HEK293 (cell line): ENCODE measurements around the gene SP140L.

Source experiments
- CTCF ChIA-PET: fragments of 350-600 bp; formaldehyde crosslinking; extraction: SDS; loops from one replicate; lab custom pipeline; 2021; ENCODE audit warnings: antibody characterized with exemption; lab: Yijun Ruan, JAX
- POLR2A ChIA-PET: fragments of 300-600 bp; formaldehyde crosslinking; extraction: SDS; loops from one replicate; lab custom pipeline; 2020; ENCODE audit warnings: antibody characterized with exemption, inconsistent platforms; lab: Yijun Ruan, JAX
- H3K27ac ChIP-seq: fragments of 200-500 bp; sonication (Bioruptor generic); 2 replicates; pipeline ENCODE4 v1.5.1; 2014; ENCODE audit warnings: low read depth, low read length, control low read depth, inconsistent platforms; ENCODE audit errors: extremely low read depth
- H3K36me3 ChIP-seq, 2 experiments: fragments of 200-500 bp in 1 of 2; sonication (Bioruptor generic) in 1 of 2; 1 replicate in 1 of 2; 2 replicates in 1 of 2; pipeline ENCODE4 v1.5.1; 2014 to 2017; ENCODE audit warnings: inconsistent platforms in 2 of 2, low read length in 2 of 2; ENCODE audit not compliant: control insufficient read depth in 2 of 2, insufficient read depth in 1 of 2
- H3K4me1 ChIP-seq: fragments of 200-500 bp; sonication (Bioruptor generic); 2 replicates; pipeline ENCODE4 v1.5.1; 2014; ENCODE audit warnings: mild to moderate bottlenecking, low read length, inconsistent platforms; ENCODE audit not compliant: control insufficient read depth, insufficient read depth
- H3K4me3 ChIP-seq: 2 replicates; pipeline ENCODE4 v1.5.1; 2011; ENCODE audit warnings: low read depth, mild to moderate bottlenecking, control low read depth, low read length, moderate library complexity
- H3K9me3 ChIP-seq: fragments of 200-500 bp; sonication (Bioruptor generic); 2 replicates; pipeline ENCODE4 v1.5.1; 2014; ENCODE audit warnings: low read depth, low read length, inconsistent platforms; ENCODE audit not compliant: control insufficient read depth, insufficient read depth
- GFI1B ChIP-seq: fragments of 450-650 bp; formaldehyde crosslinking; IDR thresholded peaks from 2 replicates; pipeline ENCODE4 v1.5.1; 2016; ENCODE audit warnings: missing biosample characterization, missing genetic modification characterization
- IKZF3 ChIP-seq: fragments of 450-650 bp; IDR thresholded peaks from 2 replicates; pipeline ENCODE4 v1.5.0; 2018; ENCODE audit warnings: missing biosample characterization, mild to moderate bottlenecking, missing genetic modification characterization, moderate library complexity
- OSR2 ChIP-seq: fragments of 450-650 bp; formaldehyde crosslinking; IDR thresholded peaks from 2 replicates; pipeline ENCODE4 v1.5.1; 2016; ENCODE audit warnings: missing biosample characterization, missing genetic modification characterization
- SALL2 ChIP-seq: fragments of 450-650 bp; formaldehyde crosslinking; IDR thresholded peaks from 2 replicates; pipeline ENCODE4 v1.5.0; 2017; ENCODE audit warnings: missing biosample characterization, mild to moderate bottlenecking, missing genetic modification characterization, borderline replicate concordance
- TRIM28 ChIP-seq: IDR thresholded peaks from 2 replicates; pipeline ENCODE4 v1.6.1; 2011; ENCODE audit warnings: low read length, control low read depth, borderline replicate concordance
- WT1 ChIP-seq: fragments of 450-650 bp; formaldehyde crosslinking; IDR thresholded peaks from 2 replicates; pipeline ENCODE4 v1.5.1; 2016; ENCODE audit warnings: missing biosample characterization, missing genetic modification characterization
- YY2 ChIP-seq: fragments of 450-650 bp; formaldehyde crosslinking; IDR thresholded peaks from 2 replicates; pipeline ENCODE4 v1.5.1; 2016; ENCODE audit warnings: missing biosample characterization, missing genetic modification characterization
- ZBTB10 ChIP-seq: fragments of 450-650 bp; formaldehyde crosslinking; IDR thresholded peaks from 2 replicates; pipeline ENCODE4 v1.5.1; 2016; ENCODE audit warnings: missing biosample characterization, missing genetic modification characterization
- ZFP3 ChIP-seq: fragments of 450-650 bp; formaldehyde crosslinking; IDR thresholded peaks from 2 replicates; pipeline ENCODE4 v1.5.1; 2016; ENCODE audit warnings: low read depth, missing biosample characterization, missing genetic modification characterization
- ZNF114 ChIP-seq: fragments of 450-650 bp; formaldehyde crosslinking; IDR thresholded peaks from 2 replicates; pipeline ENCODE4 v1.5.0; 2017; ENCODE audit warnings: missing biosample characterization, missing genetic modification characterization
- ZNF223 ChIP-seq: fragments of 450-650 bp; formaldehyde crosslinking; IDR thresholded peaks from 2 replicates; pipeline ENCODE4 v1.5.1; 2016; ENCODE audit warnings: missing biosample characterization, missing genetic modification characterization
- ZNF280C ChIP-seq: fragments of 450-650 bp; formaldehyde crosslinking; IDR thresholded peaks from 2 replicates; pipeline ENCODE4 v1.5.1; 2016; ENCODE audit warnings: missing biosample characterization, missing genetic modification characterization
- ZNF335 ChIP-seq: fragments of 450-650 bp; formaldehyde crosslinking; conservative IDR thresholded peaks from 2 replicates; pipeline ENCODE4 v1.5.1; 2016; ENCODE audit warnings: missing biosample characterization, missing genetic modification characterization
- ZNF391 ChIP-seq: fragments of 450-650 bp; formaldehyde crosslinking; IDR thresholded peaks from 2 replicates; pipeline ENCODE4 v1.5.1; 2016; ENCODE audit warnings: low read depth, missing biosample characterization, missing genetic modification characterization, borderline replicate concordance
- ZNF394 ChIP-seq: fragments of 450-650 bp; formaldehyde crosslinking; IDR thresholded peaks from 2 replicates; pipeline ENCODE4 v1.5.1; 2016; ENCODE audit warnings: missing biosample characterization, missing genetic modification characterization, mild to moderate bottlenecking, moderate library complexity, borderline replicate concordance
- ZNF48 ChIP-seq: fragments of 450-650 bp; formaldehyde crosslinking; IDR thresholded peaks from 2 replicates; pipeline ENCODE4 v1.5.1; 2016; ENCODE audit warnings: missing biosample characterization, missing genetic modification characterization
- ZNF488 ChIP-seq: fragments of 450-650 bp; formaldehyde crosslinking; IDR thresholded peaks from 2 replicates; pipeline ENCODE4 v1.5.1; 2016; ENCODE audit warnings: missing biosample characterization, missing genetic modification characterization
- ZNF544 ChIP-seq: fragments of 450-650 bp; formaldehyde crosslinking; IDR thresholded peaks from 2 replicates; pipeline ENCODE4 v1.5.0; 2017; ENCODE audit warnings: missing biosample characterization, missing genetic modification characterization
- ZNF558 ChIP-seq: fragments of 450-650 bp; formaldehyde crosslinking; IDR thresholded peaks from 2 replicates; pipeline ENCODE4 v1.5.1; 2016; ENCODE audit warnings: missing biosample characterization, missing genetic modification characterization
- ZNF629 ChIP-seq: fragments of 450-650 bp; formaldehyde crosslinking; IDR thresholded peaks from 2 replicates; pipeline ENCODE4 v1.5.1; 2017; ENCODE audit warnings: missing biosample characterization, missing genetic modification characterization
- ZNF664 ChIP-seq: fragments of 450-650 bp; formaldehyde crosslinking; IDR thresholded peaks from 2 replicates; pipeline ENCODE4 v1.5.1; 2016; ENCODE audit warnings: missing biosample characterization, missing genetic modification characterization
- ZNF692 ChIP-seq: fragments of 450-650 bp; formaldehyde crosslinking; IDR thresholded peaks from 2 replicates; pipeline ENCODE4 v1.5.1; 2016; ENCODE audit warnings: missing biosample characterization, missing genetic modification characterization
- ZNF785 ChIP-seq: fragments of 450-650 bp; formaldehyde crosslinking; IDR thresholded peaks from 2 replicates; pipeline ENCODE4 v1.5.1; 2016; ENCODE audit warnings: missing biosample characterization, missing genetic modification characterization

SP140L gene

GRCh38 chr2:230312638-230313037 lies 14.4 kb upstream of the SP140L start (continued):
- TF ChIP-seq ZNF280C (tag by site-specific recombination) (no peak), IKZF3 (tag by site-specific recombination) (no peak), ZNF558 (tag by site-specific recombination) (no peak)

GRCh38 chr2:230317366-230317765 lies 9.6 kb upstream of the SP140L start:
- H3K27ac ChIP-seq = no peak overlapping the region
- POLR2A ChIA-PET = no interaction called here
- no peaks in the 10 kb centered on the region for H3K9me3 ChIP-seq
- TF ChIP-seq SALL2 (tag by site-specific recombination) = no peak
- TF ChIP-seq ZNF488 (tag by site-specific recombination) = no peak
- no peak for TF ChIP-seq TRIM28
- no peak for TF ChIP-seq ZNF335 (tag by site-specific recombination)
- no peak for TF ChIP-seq ZNF692
- no peak for TF ChIP-seq GFI1B (tag by site-specific recombination)
- TF ChIP-seq YY2 (tag by site-specific recombination) = no peak
- no peak for TF ChIP-seq ZBTB10
- TF ChIP-seq ZNF391 (tag by site-specific recombination) = no peak
- TF ChIP-seq ZFP3 (tag by site-specific recombination) = no peak
- no peak for TF ChIP-seq ZNF785 (tag by site-specific recombination)
- TF ChIP-seq ZNF48 (tag by site-specific recombination) = no peak
- TF ChIP-seq ZNF629 = no peak
- no peak for TF ChIP-seq ZNF664 (tag by site-specific recombination)
- no peak for TF ChIP-seq ZNF223
- no peak for TF ChIP-seq ZNF394 (tag by site-specific recombination)
- no peak for TF ChIP-seq OSR2
- TF ChIP-seq ZNF114 = no peak
- TF ChIP-seq ZNF544 = no peak
- no peak for TF ChIP-seq WT1
- H3K4me3 ChIP-seq = no peak overlapping the region
- CTCF ChIA-PET = interaction anchor here (0.6 to 1.1 kb wide), 4 partner anchors 30 to 1160 kb away, joined by 3 read pairs; no protein-coding TSS in a partner anchor
- H3K36me3 ChIP-seq = no peaks in the 10 kb centered on the region
- H3K4me1 ChIP-seq = no peaks in the 10 kb centered on the region
